Middle frontal gyrus (tissue), 1 donor: ENCODE measurements around the gene SLC7A5.

ENCODE experiments used
- DNase-seq: peaks from one replicate; pipeline ENCODE4 v3.0.0-alpha.2; 2015; ENCODE audit warnings: low spot score; ENCODE audit errors: extremely low spot score

Gene SLC7A5

DNA sequence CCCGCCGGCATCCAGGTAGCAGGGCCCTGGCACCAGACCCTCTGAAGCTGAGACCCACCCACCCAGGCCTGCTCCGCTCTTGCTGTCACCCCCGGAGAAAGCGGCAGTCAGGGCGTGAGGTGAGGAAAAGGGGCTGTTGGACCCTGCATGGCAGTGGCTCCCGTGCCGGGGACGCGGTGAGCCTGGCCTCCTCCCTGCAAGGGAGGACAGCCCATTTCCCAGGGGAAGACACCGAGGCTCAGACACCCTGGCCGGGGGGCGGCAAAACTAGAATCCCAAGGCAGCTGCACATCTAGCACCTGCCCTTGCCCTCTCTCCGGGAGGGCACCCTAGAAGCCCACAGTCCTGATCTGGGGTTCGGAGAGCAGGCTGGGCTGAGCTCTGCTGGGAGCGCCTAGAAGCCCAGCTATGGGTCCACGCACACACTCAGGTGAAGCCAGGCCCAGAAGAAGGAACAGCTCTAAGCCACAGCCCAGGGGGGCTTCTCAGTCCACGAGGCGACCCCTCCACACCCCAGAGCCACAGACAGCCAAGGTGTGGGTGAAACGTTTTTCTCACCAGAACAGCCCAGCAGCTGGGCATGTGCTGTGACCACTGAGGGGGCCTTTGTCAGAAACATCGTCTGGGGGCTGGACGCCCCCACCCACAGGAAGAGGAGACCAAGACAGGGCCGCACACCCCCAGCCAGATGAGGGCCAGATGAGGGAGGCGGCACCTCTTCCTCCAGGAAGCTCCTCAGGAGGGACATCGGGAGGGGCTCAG lies 22.4 kb downstream of the SLC7A5 start:
- DNase-seq = no peak

- DNase-seq = no peak
Observed at GRCh38 chr16:87845807-87846619, 23.3 kb downstream of the SLC7A5 start.

GRCh38 chr16:87845213-87845612 lies 24.1 kb downstream of the SLC7A5 start:
- no peak for DNase-seq

GRCh38 chr16:87844809-87845208 lies 24.5 kb downstream of the SLC7A5 start:
- no peak for DNase-seq

DNA sequence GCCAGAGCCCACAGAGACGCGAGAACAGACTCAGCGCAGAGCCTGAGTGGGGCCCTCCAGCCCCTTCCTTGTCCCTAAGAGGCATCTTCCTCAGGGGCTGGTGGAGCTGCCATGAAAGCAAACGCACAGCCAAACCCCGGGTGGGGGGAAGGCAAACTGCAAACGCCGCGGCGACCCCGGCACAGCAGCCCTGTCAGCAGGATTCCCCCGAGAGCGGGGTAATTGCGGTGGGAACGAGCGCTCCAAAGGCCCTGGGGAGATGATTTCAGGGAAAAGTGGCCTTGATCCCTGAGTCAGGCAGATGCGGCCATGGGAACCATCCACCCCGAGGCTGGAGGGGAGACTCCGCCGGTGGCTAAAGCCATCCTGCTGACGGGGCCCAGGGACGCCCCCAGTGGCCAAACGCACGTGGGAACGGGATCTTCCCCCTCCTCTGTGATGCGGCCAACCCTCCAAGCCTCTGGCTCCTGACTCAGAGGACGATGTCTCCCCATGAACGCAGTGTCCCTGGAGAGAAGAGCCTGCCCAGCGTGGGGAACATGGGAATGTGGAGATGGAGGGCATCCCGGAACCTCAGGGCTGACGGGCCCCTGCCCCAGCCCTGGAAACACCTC lies 25.1 kb downstream of the SLC7A5 start:
- no peak for DNase-seq

- no peak for DNase-seq
Observed at GRCh38 chr16:87843678-87844105, 25.6 kb downstream of the SLC7A5 start.

DNA sequence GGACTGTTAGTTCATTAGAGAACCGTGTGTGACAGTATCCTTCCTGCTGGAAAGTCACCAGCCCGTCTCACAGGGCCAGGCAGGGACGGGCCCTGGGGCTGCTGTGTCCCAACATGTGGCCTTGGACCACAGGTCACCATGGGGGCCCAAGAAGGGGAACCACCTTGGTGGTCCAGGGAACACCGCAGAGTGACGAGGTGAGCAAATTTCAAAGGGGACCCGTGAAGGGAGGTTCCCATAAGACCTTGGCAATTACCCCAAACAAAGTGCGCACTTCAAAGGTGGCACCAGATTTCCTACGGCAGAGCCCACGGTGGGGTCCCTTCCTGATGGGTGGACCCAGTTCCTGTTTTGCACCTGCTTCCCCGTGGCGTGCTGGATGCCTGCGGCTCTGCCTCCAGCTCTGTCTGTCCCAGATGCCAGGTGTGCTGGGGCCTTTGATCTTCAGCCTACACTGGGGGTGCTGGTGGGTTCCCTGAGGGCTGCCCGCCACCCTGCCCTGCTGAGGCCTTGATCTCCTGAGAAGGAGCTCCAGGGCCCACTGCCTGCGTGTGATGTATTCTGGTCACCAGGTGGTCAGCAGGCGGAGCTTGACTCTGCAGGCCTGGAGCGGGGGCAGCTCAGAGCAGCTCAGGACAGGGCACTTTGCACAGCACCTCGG lies 27.0 kb downstream of the SLC7A5 start:
- no peak for DNase-seq

GRCh38 chr16:87841340-87842208 lies 27.7 kb downstream of the SLC7A5 start:
- no peak for DNase-seq

DNA sequence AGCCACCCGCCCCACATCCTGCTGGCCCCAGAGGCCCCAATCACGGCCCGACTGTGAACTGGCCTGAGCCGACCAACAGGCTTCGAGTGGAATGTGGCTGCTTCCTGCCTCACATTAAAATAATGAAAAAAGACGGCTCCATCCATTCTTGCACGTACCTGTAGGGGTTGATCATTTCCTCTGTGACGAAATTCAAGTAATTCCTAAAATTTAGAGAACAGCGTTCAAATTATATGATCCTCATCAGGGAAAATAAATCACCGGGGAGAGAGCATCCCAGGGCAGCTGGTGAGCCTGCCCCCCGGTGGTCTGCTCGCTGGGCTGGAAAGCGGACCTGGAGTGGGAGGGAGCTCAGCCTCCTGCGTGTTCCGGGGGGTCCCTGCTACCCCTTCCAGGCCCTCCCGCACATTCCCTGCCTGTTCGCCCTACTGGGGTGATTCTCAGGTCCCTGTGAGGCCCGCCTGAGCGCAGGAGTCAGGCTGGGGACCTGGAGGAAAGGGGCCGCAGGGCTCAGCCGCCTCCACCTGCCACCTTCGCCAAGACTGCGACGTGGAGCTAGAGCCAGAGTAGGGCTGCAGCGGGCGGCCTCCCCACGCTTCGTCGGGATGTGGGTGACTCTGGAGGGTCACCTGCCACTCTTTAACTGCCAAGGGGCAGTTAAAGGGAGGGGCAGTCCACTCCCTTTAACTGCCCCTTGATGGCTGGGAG lies 28.9 kb downstream of the SLC7A5 start:
- no peak for DNase-seq

- DNase-seq = no peak
Observed at GRCh38 chr16:87839542-87840270, 29.6 kb downstream of the SLC7A5 start.

DNA sequence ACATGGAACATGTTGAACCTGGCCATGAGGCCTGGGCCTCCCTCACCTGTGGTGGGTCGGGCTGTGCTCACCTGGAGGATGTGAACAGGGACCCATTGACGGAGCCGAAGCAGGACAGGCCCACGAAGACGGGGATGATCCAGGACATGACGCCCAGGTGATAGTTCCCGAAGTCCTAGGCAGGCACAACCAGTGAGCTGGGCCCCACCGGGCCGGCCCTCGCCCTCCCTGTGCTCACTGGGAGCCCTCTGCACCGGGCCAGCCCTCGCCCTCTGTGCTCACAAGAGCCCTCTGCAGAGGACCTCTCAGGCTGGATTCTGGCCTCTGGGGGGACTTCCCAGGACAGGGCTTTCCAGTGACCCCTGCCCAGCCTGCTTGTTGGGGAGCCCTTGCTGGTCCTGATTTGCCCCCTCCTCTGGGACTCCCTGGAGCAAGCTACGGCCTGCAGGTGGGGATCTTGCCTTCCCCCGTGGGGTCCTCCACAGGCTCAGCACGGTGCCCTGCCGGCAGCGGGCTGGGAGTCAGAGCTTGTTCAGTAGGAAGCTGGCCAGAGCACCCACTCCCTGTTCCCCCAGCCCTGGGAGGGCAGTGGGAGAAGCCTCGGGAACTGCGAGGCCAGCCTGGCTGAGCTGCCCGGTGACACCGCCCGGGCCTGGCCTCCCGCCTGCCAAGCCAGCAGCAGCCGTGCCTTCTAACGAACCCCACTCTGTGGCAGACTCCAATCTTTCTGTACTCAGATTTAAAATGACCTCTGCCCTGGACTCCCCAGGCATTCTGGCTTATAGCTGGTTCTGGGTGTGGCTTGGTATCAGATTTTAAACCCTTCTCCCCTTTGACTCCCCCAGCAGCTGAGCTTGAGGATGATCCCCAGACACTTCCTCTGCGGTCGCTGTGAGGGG lies 30.4 kb downstream of the SLC7A5 start:
- no peak for DNase-seq

GRCh38 chr16:87837627-87838289 lies 31.5 kb downstream of the SLC7A5 start:
- no peak for DNase-seq

DNA sequence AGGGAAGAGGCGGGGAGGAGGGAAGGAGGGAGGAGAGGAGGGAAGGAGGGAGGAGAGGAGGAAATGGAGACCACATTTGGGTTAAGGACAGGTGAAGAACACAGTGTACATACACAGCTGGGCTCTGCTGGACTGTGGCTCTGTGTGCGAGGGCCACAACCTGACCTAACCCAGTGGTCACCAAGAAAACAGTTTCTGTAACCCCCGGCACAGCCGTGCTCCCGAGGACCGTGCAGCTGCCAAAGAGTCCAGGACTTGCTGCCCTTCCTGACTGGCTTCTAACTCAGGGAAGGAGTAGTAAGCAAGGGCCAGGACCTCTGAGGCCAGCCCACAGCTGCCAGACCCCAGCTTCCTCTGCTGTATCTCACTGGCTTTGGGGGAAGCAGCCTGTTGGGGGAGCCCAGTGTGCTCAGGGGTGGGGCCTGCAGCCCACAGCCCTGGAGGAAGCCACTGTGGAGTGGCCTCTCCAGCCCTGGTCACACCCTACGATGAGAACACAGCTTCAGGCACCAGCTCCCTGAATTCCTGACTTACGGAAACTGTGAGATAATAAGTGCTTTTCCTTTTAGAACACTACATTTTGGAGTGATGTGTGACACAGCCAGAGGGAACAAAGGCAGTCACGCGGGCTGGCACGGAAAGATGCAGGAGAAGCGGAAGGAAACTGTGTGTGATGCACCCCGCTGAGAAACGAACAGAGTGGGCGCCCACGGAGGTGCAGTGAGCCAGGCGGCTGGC lies 32.3 kb downstream of the SLC7A5 start:
- DNase-seq = no peak

DNA sequence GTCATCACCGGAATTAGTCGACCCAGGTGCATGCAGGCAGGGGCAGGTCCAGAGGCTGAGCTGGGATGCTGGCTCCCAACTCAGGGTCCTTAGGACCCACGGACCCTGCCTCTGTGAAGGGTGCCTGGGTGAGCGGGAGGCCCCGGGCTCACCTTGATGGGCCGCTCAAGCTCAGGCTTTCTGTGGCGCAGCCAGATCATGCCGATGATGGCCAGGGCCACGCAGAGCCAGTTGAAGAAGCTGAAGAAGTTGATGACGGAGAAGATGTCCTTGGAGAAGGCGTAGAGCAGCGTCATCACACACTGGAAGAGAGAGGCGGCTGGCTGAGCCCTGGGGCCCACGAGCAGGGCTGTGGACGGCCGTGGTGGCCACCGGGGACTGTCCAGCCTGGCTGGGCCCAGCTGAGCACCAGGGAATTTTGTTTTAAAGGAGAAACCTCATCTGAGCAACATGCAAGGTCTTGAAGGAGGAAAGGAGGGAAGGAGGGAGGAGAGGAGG lies 32.9 kb downstream of the SLC7A5 start:
- no peak for DNase-seq

DNA sequence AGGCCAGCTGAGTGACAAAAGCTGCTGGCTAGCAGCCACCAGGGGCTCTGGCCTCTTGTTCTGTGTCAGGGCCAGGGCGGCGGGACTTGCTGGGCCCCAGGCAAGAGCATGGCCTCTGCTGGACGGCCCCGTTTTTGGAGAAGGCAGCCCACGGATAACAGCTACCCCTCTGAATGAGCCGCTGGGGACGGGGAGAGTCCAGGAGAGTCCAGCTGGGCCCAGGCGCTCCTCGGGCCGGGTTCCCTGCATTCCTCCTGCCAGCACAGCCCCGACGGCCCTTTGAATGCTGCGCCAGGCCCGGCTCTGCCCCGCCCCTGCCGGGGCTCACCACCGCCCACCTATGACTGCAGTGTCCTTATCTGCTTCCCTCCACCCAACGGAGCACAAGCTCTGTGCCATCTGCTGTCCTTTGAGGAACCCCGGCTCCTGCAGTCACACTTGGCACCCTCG lies 33.4 kb downstream of the SLC7A5 start:
- no peak for DNase-seq

DNA sequence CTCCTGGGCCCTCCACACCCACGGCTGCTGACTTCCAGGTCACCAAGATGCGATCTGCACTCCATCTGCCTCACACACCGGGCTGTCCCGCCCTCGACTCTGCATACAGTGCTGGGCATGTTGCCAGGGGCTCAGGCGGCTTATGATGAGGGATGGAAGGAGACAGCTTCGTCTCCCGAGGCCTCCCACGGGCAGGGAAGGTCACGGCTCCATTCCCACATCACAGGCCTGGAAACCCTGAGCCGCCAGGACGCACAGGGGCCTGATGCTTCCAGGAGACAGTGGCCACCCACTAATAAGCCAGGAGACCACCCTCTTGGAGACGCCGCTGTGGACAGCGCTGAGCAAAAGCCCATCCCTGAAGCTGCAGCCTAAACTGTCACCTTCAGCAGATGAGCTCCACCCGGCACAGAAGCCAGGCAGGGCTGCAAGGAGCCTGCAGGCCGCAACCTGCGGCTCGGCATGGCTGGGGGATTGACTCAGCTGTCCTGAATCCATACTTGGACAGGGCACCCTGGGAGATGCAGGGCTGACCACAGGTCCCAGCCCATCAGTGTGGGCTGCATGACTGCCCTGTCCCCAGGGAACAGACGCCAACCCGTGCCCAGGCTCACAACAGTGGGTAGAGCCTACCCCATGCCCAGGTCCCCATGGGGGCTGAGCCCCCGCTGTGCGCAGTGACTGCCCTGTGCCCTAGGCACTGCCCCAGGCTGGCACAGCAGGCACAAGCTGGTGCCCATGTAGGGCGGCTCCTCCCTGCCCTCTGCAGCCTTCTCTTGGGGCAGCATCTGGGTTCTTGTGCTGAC lies 34.4 kb downstream of the SLC7A5 start:
- no peak for DNase-seq
